Measurements from ENCODE around the gene BRSK1. TPM values are rescaled to one million over a fixed set of nuclear protein-coding genes. Genes with fewer than 3 reads are reported as not detected.

Gene BRSK1
- total and polyA plus RNA-seq, 2 donors (not counting 1 experiment from before 2014, with no cell fraction given), result 5.1 TPM

DNA sequence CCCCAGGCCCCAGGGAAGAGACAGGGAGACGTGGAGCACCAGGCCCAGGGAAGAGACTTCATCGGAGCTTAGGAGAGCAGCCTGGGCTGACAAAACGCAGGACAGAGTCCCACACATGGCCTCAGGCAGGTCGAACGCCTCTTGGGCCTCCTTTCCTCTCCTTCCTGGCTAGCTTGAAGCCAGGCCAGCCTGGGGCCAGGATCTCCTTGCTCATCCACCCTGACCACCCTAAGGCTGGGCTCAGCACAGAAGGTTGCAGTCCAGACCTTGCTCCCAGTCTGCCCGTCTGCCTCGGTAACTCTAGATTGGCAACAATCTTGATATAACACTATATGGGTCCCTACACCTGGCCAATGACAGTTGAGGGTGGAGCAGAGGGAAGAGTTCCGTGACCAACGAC, 35.1 kb upstream of the BRSK1 start:
- Histone ChIP-seq H3K36me3 (ENCODE audit: control insufficient read depth, insufficient read depth, low read length) (peaks cover 11% of the 10 kb centered on the region), H3K9me3 (ENCODE audit: control insufficient read depth, insufficient read depth, low read depth, low read length) (no peaks in the 10 kb centered on the region), H3K27ac (ENCODE audit: insufficient read depth, low read length) (no peak overlapping the region), H3K27me3 (ENCODE audit: control insufficient read depth, insufficient read depth, low read length) (no peaks in the 10 kb centered on the region), H3K79me2 (ENCODE audit: control insufficient read depth, insufficient read depth, low read length) (peaks cover 68% of the 10 kb centered on the region), H3K9ac (ENCODE audit: insufficient read depth, low read length) (no peak overlapping the region), H3K4me1 (ENCODE audit: control insufficient read depth, extremely low read depth, insufficient read depth, low read length) (no peaks in the 10 kb centered on the region), H3K4me2 (ENCODE audit: extremely low read depth, insufficient read depth, low read length) (no peak overlapping the region), H4K20me1 (ENCODE audit: control insufficient read depth, extremely low read depth, insufficient read depth, low read length) (peaks cover 3% of the 10 kb centered on the region), H3K4me3 (replicated peaks in 1 of 4; ENCODE audit: control extremely low read depth in 1 of 4, insufficient read depth in 1 of 4, low read depth in 3 of 4, low read length in 4 of 4) (no peak overlapping the region), H2AFZ (ENCODE audit: low read length) (no peak overlapping the region)
- no peak for DNase-seq (ENCODE audit: low read depth in 2 of 2)
- no peak for TF ChIP-seq CTCF (conservative IDR thresholded peaks at IDR 0.05 in 1 of 2, IDR thresholded peaks at IDR 0.05 in 1 of 2; ENCODE audit: low read depth in 1 of 2, low read length in 2 of 2)
- no peak for TF ChIP-seq EZH2 (IDR thresholded peaks at IDR 0.05; ENCODE audit: low read length, missing control alignments)

DNA sequence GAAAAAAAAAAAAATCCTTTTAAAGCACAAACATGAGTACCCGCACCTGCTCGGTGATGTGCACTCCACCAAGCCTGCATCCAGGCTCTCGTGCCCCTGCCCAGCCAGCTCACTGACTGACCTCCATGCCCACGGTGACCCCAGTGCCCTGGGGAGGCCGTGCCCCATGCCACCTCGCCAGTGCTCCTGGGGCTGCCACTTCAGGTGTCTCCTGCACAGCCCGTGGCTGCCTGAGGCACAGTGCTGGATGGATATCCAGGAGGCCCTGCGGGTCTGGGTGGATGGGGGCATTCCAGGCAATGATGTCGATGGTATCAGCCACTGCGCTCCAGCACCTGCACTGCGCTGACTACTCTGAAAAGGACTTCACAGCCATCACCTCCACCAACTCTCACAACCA, 34.0 kb upstream of the BRSK1 start:
- no peak overlapping the region for H3K27ac ChIP-seq (ENCODE audit: insufficient read depth, low read length)
- H4K20me1 ChIP-seq (ENCODE audit: control insufficient read depth, extremely low read depth, insufficient read depth, low read length), result peaks cover 3% of the 10 kb centered on the region
- TF ChIP-seq EZH2 (IDR thresholded peaks at IDR 0.05; ENCODE audit: low read length, missing control alignments), result no peak
- no peak for TF ChIP-seq CTCF (conservative IDR thresholded peaks at IDR 0.05 in 1 of 2, IDR thresholded peaks at IDR 0.05 in 1 of 2; ENCODE audit: low read depth in 1 of 2, low read length in 2 of 2)
- DNase-seq (ENCODE audit: low read depth in 2 of 2), result no peak
- no peak overlapping the region for H3K4me2 ChIP-seq (ENCODE audit: extremely low read depth, insufficient read depth, low read length)
- H3K79me2 ChIP-seq (ENCODE audit: control insufficient read depth, insufficient read depth, low read length), result peaks cover 79% of the 10 kb centered on the region
- no peak overlapping the region for H3K4me3 ChIP-seq (replicated peaks in 1 of 4; ENCODE audit: control extremely low read depth in 1 of 4, insufficient read depth in 1 of 4, low read depth in 3 of 4, low read length in 4 of 4)
- H3K9me3 ChIP-seq (ENCODE audit: control insufficient read depth, insufficient read depth, low read depth, low read length), result no peaks in the 10 kb centered on the region
- peaks cover 11% of the 10 kb centered on the region for H3K36me3 ChIP-seq (ENCODE audit: control insufficient read depth, insufficient read depth, low read length)
- H3K9ac ChIP-seq (ENCODE audit: insufficient read depth, low read length), result no peak overlapping the region
- H2AFZ ChIP-seq (ENCODE audit: low read length), result no peak overlapping the region
- H3K4me1 ChIP-seq (ENCODE audit: control insufficient read depth, extremely low read depth, insufficient read depth, low read length), result no peaks in the 10 kb centered on the region
- no peaks in the 10 kb centered on the region for H3K27me3 ChIP-seq (ENCODE audit: control insufficient read depth, insufficient read depth, low read length)

GRCh38 chr19:55250262-55251036, 33.3 kb upstream of the BRSK1 start:
- TF ChIP-seq EZH2 (IDR thresholded peaks at IDR 0.05; ENCODE audit: low read length, missing control alignments) (no peak), CTCF (conservative IDR thresholded peaks at IDR 0.05 in 1 of 2, IDR thresholded peaks at IDR 0.05 in 1 of 2; ENCODE audit: low read depth in 1 of 2, low read length in 2 of 2) (no peak)
- Histone ChIP-seq H3K27me3 (ENCODE audit: control insufficient read depth, insufficient read depth, low read length) (no peaks in the 10 kb centered on the region), H2AFZ (ENCODE audit: low read length) (no peak overlapping the region), H3K36me3 (ENCODE audit: control insufficient read depth, insufficient read depth, low read length) (peaks cover 8% of the 10 kb centered on the region), H3K27ac (ENCODE audit: insufficient read depth, low read length) (no peak overlapping the region), H3K4me3 (replicated peaks in 1 of 4; ENCODE audit: control extremely low read depth in 1 of 4, insufficient read depth in 1 of 4, low read depth in 3 of 4, low read length in 4 of 4) (no peak overlapping the region), H3K9me3 (ENCODE audit: control insufficient read depth, insufficient read depth, low read depth, low read length) (no peaks in the 10 kb centered on the region), H4K20me1 (ENCODE audit: control insufficient read depth, extremely low read depth, insufficient read depth, low read length) (peaks cover 3% of the 10 kb centered on the region), H3K9ac (ENCODE audit: insufficient read depth, low read length) (no peak overlapping the region), H3K4me2 (ENCODE audit: extremely low read depth, insufficient read depth, low read length) (no peak overlapping the region), H3K79me2 (ENCODE audit: control insufficient read depth, insufficient read depth, low read length) (peaks cover 86% of the 10 kb centered on the region), H3K4me1 (ENCODE audit: control insufficient read depth, extremely low read depth, insufficient read depth, low read length) (no peaks in the 10 kb centered on the region)
- DNase-seq (ENCODE audit: low read depth in 2 of 2), result no peak

All from fibroblast of lung (primary cell).